K562 (cell line): ENCODE data around the gene DHX58. TPM values are rescaled to one million over a fixed set of nuclear protein-coding genes. Genes with fewer than 3 reads are reported as not detected.

Experiments
- CXXC5 ChIP-seq: fragments of 250-450 bp; sonication (Bioruptor Pico); IDR thresholded peaks from 2 replicates; pipeline ENCODE4 v1.8.0; 2022; ENCODE audit warnings: inconsistent platforms, mild to moderate bottlenecking, moderate library complexity
- E2F6 ChIP-seq, 2 experiments: IDR thresholded peaks; 2 replicates each; pipeline ENCODE4 v1.6.1; 2011; ENCODE audit warnings: borderline replicate concordance in 1 of 2, control low read depth in 1 of 2, low read depth in 1 of 2, low read length in 1 of 2, mild to moderate bottlenecking in 1 of 2, mixed read lengths in 1 of 2, moderate library complexity in 1 of 2; ENCODE audit not compliant: insufficient read depth in 1 of 2, insufficient read length in 1 of 2, poor library complexity in 1 of 2, severe bottlenecking in 1 of 2; ENCODE audit errors: extremely low read depth in 1 of 2
- NCOA4 ChIP-seq: fragments of 450-650 bp; IDR thresholded peaks from 2 replicates; pipeline ENCODE4 v1.6.1; 2018; ENCODE audit warnings: mild to moderate bottlenecking; ENCODE audit not compliant: partially characterized antibody
- RBBP5 ChIP-seq: fragments of 200-600 bp; sonication (generic); IDR thresholded peaks from 2 replicates; pipeline ENCODE4 v1.6.1; 2012; ENCODE audit warnings: borderline replicate concordance, mild to moderate bottlenecking, low read length, control low read depth, inconsistent platforms; ENCODE audit not compliant: insufficient read depth, poor library complexity, severe bottlenecking
- RBFOX2 ChIP-seq: fragments of 200-400 bp; formaldehyde crosslinking; IDR thresholded peaks from 2 replicates; pipeline ENCODE4 v1.6.1; 2017; ENCODE audit warnings: low read depth, mild to moderate bottlenecking, low read length, moderate library complexity
- SIX5 ChIP-seq, 2 experiments: IDR thresholded peaks; 2 replicates each; pipeline ENCODE4 v1.6.1; 2011; ENCODE audit warnings: low read length in 2 of 2, borderline replicate concordance in 1 of 2, low read depth in 1 of 2, mild to moderate bottlenecking in 1 of 2, moderate library complexity in 1 of 2; ENCODE audit not compliant: insufficient read depth in 1 of 2
- TAF1 ChIP-seq: IDR thresholded peaks from 2 replicates; pipeline ENCODE4 v1.6.1; 2011; ENCODE audit warnings: mild to moderate bottlenecking, low read length, moderate library complexity; ENCODE audit not compliant: insufficient read depth, control insufficient read depth, severe bottlenecking; ENCODE audit errors: extremely low read depth
- ZBTB5 ChIP-seq: fragments of 450-650 bp; IDR thresholded peaks from 2 replicates; pipeline ENCODE4 v1.6.1; 2017; ENCODE audit warnings: antibody characterized with exemption
- ZFP1 ChIP-seq: fragments of 450-650 bp; formaldehyde crosslinking; IDR thresholded peaks from 2 replicates; pipeline ENCODE4 v1.4.0; 2020; ENCODE audit warnings: mild to moderate bottlenecking, mixed read lengths
- ZNF407 ChIP-seq: fragments of 450-650 bp; IDR thresholded peaks from 2 replicates; pipeline ENCODE4 v1.6.1; 2016; ENCODE audit warnings: low read depth
- polyA plus RNA-seq, 8 experiments: library from polyadenylated mRNA; depleted of rRNA in 4 of 8; stranded (reverse) in 5 of 8; unstranded in 3 of 8; fragments of >200 nt; fragmentation: Nextera tagmentation in 2 of 8; fragmentation: Illumina TruSeq in 1 of 8; extraction: Ambion mirVana in 2 of 8; extraction: Trizol in 1 of 8; gene quantifications; 2 replicates each; pipeline versions ENCODE4 v1.2.1 to v1.2.3, GENCODE V29; 2011 to 2014; ENCODE audit warnings: inconsistent platforms in 1 of 8, missing spikeins in 1 of 8
- total RNA-seq, 7 experiments: library from RNA; depleted of rRNA in 6 of 7; stranded (reverse); fragments of >200 nt in 6 of 7; fragmentation: Illumina TruSeq in 2 of 7; extraction: Trizol in 2 of 7; gene quantifications; 2 replicates each; pipeline versions ENCODE4 v1.2.1 to v1.2.3, GENCODE V29; 2011 to 2021; ENCODE audit warnings: low replicate concordance in 1 of 7

Gene DHX58
- total and polyA plus RNA-seq, 9 of the 15 experiments (the other 6 are each of a cell fraction or from before 2014, with no cell fraction given): 0.15 to 3.0 (median 1.4) TPM

GRCh38 chr17:42120770-42121769 is 8.6 kb upstream of the DHX58 start, which contains the start of gene KAT2A (continued):
- no peak for TF ChIP-seq ZNF407
- TF ChIP-seq ZFP1 (CRISPR knock-in tag): no peak
- TF ChIP-seq RBBP5: peak; percentile 52
- TF ChIP-seq ZBTB5: no peak
- TF ChIP-seq CXXC5 (CRISPR knock-in tag): peak; percentile 50
- TF ChIP-seq NCOA4: no peak
- TF ChIP-seq TAF1: peak; percentile 39
- TF ChIP-seq RBFOX2: peak; percentile 76
- peak; percentile 71 to 77 for TF ChIP-seq E2F6 (IDR thresholded peaks at IDR 0.05; ENCODE audit: borderline replicate concordance in 1 of 2, extremely low read depth in 1 of 2, insufficient read depth in 1 of 2, insufficient read length in 1 of 2, low read depth in 1 of 2, low read length in 1 of 2, poor library complexity in 1 of 2, severe bottlenecking in 1 of 2)
- peak; percentile 84 for TF ChIP-seq SIX5 (IDR thresholded peaks at IDR 0.05; ENCODE audit: borderline replicate concordance in 1 of 2, insufficient read depth in 1 of 2, low read depth in 1 of 2, low read length in 2 of 2)
